B cell (primary cell): Measurements from ENCODE around the gene DUSP9. TPM values are rescaled to one million over a fixed set of nuclear protein-coding genes. Genes with fewer than 3 reads are reported as not detected.

Source experiments
- ATAC-seq: fragments of 200-7000 bp; cut with Tn5 transposase; one replicate; pipeline ENCODE4 v1.10.0; 2021; ENCODE audit warnings: low read depth, mild to moderate bottlenecking, moderate number of reproducible peaks, moderate library complexity
- CTCF ChIA-PET: fragments of 350-600 bp; sonication (Branson Sonifier 250); formaldehyde crosslinking; loops from one replicate; lab custom pipeline; 2021; ENCODE audit warnings: antibody characterized with exemption, inconsistent platforms; lab: Charles Lee
- POLR2A ChIA-PET: fragments of 350-600 bp; sonication (Branson Sonifier 250); formaldehyde crosslinking; loops from one replicate; lab custom pipeline; 2021; ENCODE audit warnings: antibody characterized with exemption; lab: Charles Lee
- DNase-seq: peaks from one replicate; pipeline ENCODE4 v3.0.0; 2013
- H2AFZ ChIP-seq: 2 replicates; pipeline ENCODE4 v1.6.1; 2012; ENCODE audit warnings: mild to moderate bottlenecking, low read depth, low read length; ENCODE audit not compliant: insufficient read depth, poor library complexity, severe bottlenecking
- H3K27ac ChIP-seq, 2 donors: 1 replicate in 1 of 2; 2 replicates in 1 of 2; pipeline ENCODE4 v1.5.1; 2012 to 2013; ENCODE audit warnings: low read length in 2 of 2, mild to moderate bottlenecking in 2 of 2, moderate library complexity in 1 of 2
- H3K27me3 ChIP-seq, 4 experiments: fragments of 200-600 bp in 1 of 4; sonication (generic) in 1 of 4; replicated peaks in 1 of 4; 1 replicate in 2 of 4; 2 replicates in 2 of 4; pipeline versions ENCODE4 v1.6.1 to v1.7.0; 2013 to 2016; ENCODE audit warnings: low read length in 3 of 4, mild to moderate bottlenecking in 2 of 4, mixed read lengths in 1 of 4, moderate library complexity in 1 of 4; ENCODE audit not compliant: insufficient read depth in 4 of 4, control insufficient read depth in 3 of 4; ENCODE audit errors: control extremely low read depth in 1 of 4
- H3K36me3 ChIP-seq, 2 experiments: replicated peaks in 1 of 2; 1 replicate in 1 of 2; 2 replicates in 1 of 2; pipeline versions ENCODE4 v1.6.1 to v1.7.1; 2013; ENCODE audit warnings: low read length in 1 of 2; ENCODE audit not compliant: insufficient read depth in 2 of 2, control insufficient read depth in 1 of 2; ENCODE audit errors: control extremely low read depth in 1 of 2, extremely low read depth in 1 of 2
- H3K4me1 ChIP-seq, 2 donors: fragments of 200-600 bp in 1 of 2; sonication (generic) in 1 of 2; 1 replicate in 1 of 2; 2 replicates in 1 of 2; pipeline versions ENCODE4 v1.5.1 to v1.6.1; 2013 to 2017; ENCODE audit warnings: low read length in 2 of 2; ENCODE audit not compliant: control insufficient read depth in 2 of 2, insufficient read depth in 2 of 2
- H3K4me2 ChIP-seq: replicated peaks from 2 replicates; pipeline ENCODE3; 2012; ENCODE audit warnings: mild to moderate bottlenecking, low read depth, low read length; ENCODE audit not compliant: poor library complexity, severe bottlenecking
- H3K4me3 ChIP-seq, 5 experiments: fragments of 200-600 bp in 1 of 5; sonication (generic) in 1 of 5; 1 replicate in 3 of 5; 2 replicates in 2 of 5; pipeline versions ENCODE4 v1.5.1 to v1.7.0; 2011 to 2016; ENCODE audit warnings: low read length in 4 of 5, mild to moderate bottlenecking in 4 of 5, low read depth in 2 of 5, control low read depth in 1 of 5, moderate library complexity in 1 of 5; ENCODE audit not compliant: insufficient read depth in 1 of 5; ENCODE audit errors: control extremely low read depth in 1 of 5, extremely low read depth in 1 of 5
- H3K79me2 ChIP-seq: fragments of 200-600 bp; sonication (generic); one replicate; pipeline ENCODE4 v1.6.0; 2016; ENCODE audit warnings: low read length; ENCODE audit not compliant: control insufficient read depth, insufficient read depth
- H3K9ac ChIP-seq: fragments of 200-600 bp; sonication (generic); 2 replicates; pipeline ENCODE4 v1.6.1; 2017; ENCODE audit warnings: mild to moderate bottlenecking, low read length, moderate library complexity
- H3K9me3 ChIP-seq, 3 donors: one replicate each; pipeline versions ENCODE4 v1.6.1 to v1.7.1; 2013; ENCODE audit warnings: low read length in 2 of 3; ENCODE audit not compliant: control insufficient read depth in 2 of 3, insufficient read depth in 1 of 3; ENCODE audit errors: control extremely low read depth in 1 of 3
- H4K20me1 ChIP-seq: 2 replicates; pipeline ENCODE4 v1.6.0; 2012; ENCODE audit warnings: mild to moderate bottlenecking, low read length; ENCODE audit not compliant: insufficient read depth, control insufficient read depth, poor library complexity, severe bottlenecking
- H3K27ac Mint-ChIP-seq: one replicate; pipeline ENCODE4 v1.8.0; 2021; ENCODE audit warnings: mixed read lengths
- H3K27me3 Mint-ChIP-seq: one replicate; pipeline ENCODE4 v1.8.0; 2021; ENCODE audit warnings: mixed read lengths
- H3K4me1 Mint-ChIP-seq: one replicate; pipeline ENCODE4 v1.8.0; 2021; ENCODE audit warnings: mixed read lengths
- H3K4me3 Mint-ChIP-seq: one replicate; pipeline ENCODE4 v1.8.0; 2021; ENCODE audit warnings: mixed read lengths
- H3K9me3 Mint-ChIP-seq: one replicate; pipeline ENCODE4 v1.8.0; 2022; ENCODE audit warnings: mixed read lengths; ENCODE audit not compliant: insufficient read depth
- EZH2 ChIP-seq: IDR thresholded peaks from 2 replicates; pipeline ENCODE4 v1.6.1; 2012; ENCODE audit warnings: borderline replicate concordance, low read depth, mild to moderate bottlenecking, moderate library complexity, low read length; ENCODE audit not compliant: insufficient read depth, poor library complexity, severe bottlenecking
- WGBS: methylation state at CpG from one replicate; pipeline ENCODE4 v1.1.5; 2013; ENCODE audit warnings: missing lambda C conversion rate; ENCODE audit not compliant: insufficient coverage; 5-methylcytosine and 5-hydroxymethylcytosine counted together
- intact Hi-C: fragments of 100-400 bp; cut with micrococcal nuclease; formaldehyde crosslinking; loops from one replicate; pipeline ENCODE4 v1.10.0; 2022
- polyA plus RNA-seq: library from polyadenylated mRNA; depleted of rRNA; stranded (reverse); fragments of >200 nt; gene quantifications from 2 replicates; pipeline ENCODE4 v1.2.3, GENCODE V29; 2012
- total RNA-seq, 2 donors: library from RNA; stranded (reverse); fragments of 120-200 nt in 1 of 2; gene quantifications; 1 replicate in 1 of 2; 2 replicates in 1 of 2; pipeline versions ENCODE4 v1.2.3 to v1.2.4, GENCODE V29; 2013 to 2022
- TF ChIP-seq, protein P1 (sequence below): fragments of 200-600 bp; IDR thresholded peaks from one replicate; pipeline ENCODE4 v1.8.0; 2022; ENCODE audit warnings: antibody characterized with exemption, mild to moderate bottlenecking

DUSP9 gene
- total and polyA plus RNA-seq, 2 donors (not counting 1 experiment from before 2014, with no cell fraction given) = not detected

DNA sequence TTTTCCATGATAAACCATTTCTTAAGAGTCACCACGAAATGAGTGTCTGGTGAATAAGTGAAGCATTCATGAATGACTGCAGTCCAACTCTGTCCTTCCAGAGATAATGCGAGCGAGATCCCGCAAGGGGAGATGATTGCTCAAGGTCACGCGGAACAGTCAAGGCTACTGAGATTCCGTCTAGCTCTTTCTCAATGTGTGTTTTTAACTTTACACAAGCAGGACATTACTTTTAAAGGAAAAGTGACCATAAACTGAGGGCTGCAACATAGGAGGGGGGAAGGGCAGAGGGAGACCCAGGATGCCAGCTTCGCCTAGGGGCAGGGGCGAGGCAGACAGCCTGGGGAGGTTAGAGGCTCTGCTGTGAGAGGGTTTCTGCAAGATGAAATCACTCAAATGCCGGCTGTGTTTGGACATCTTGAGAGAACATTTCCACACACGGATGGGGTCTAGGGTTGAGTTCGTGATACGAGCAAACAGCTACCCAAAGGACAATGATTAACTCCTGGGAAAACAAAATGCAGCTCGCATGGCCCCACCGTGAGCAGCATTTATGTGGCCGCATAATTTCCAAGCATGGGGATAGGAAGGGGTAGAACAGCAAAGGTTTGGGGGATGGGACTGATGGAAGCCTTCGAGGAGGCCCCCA is 24.2 kb upstream of the DUSP9 start:
- H3K4me3 Mint-ChIP-seq = no peak overlapping the region
- Histone ChIP-seq H3K27ac (no peak overlapping the region), H3K79me2 (no peaks in the 10 kb centered on the region), H3K4me1 (no peaks in the 10 kb centered on the region), H2AFZ (no peak overlapping the region), H3K4me2 (no peak overlapping the region), H3K36me3 (no peaks in the 10 kb centered on the region), H3K27me3 (peaks cover 0 to 6% (median 0%) of the 10 kb centered on the region in 4 experiments), H3K9me3 (no peaks in the 10 kb centered on the region), H3K9ac (no peak overlapping the region), H3K4me3 (no peak overlapping the region), H4K20me1 (no peaks in the 10 kb centered on the region)
- no peak for DNase-seq
- no peaks in the 10 kb centered on the region for H3K9me3 Mint-ChIP-seq
- TF ChIP-seq EZH2 = no peak
- TF ChIP-seq, protein P1, sequence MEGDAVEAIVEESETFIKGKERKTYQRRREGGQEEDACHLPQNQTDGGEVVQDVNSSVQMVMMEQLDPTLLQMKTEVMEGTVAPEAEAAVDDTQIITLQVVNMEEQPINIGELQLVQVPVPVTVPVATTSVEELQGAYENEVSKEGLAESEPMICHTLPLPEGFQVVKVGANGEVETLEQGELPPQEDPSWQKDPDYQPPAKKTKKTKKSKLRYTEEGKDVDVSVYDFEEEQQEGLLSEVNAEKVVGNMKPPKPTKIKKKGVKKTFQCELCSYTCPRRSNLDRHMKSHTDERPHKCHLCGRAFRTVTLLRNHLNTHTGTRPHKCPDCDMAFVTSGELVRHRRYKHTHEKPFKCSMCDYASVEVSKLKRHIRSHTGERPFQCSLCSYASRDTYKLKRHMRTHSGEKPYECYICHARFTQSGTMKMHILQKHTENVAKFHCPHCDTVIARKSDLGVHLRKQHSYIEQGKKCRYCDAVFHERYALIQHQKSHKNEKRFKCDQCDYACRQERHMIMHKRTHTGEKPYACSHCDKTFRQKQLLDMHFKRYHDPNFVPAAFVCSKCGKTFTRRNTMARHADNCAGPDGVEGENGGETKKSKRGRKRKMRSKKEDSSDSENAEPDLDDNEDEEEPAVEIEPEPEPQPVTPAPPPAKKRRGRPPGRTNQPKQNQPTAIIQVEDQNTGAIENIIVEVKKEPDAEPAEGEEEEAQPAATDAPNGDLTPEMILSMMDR = no peak
- WGBS = 92% methylated on average over 4 of the region's 17 CpGs
- H3K27me3 Mint-ChIP-seq = peaks cover 6% of the 10 kb centered on the region
- POLR2A ChIA-PET = no interaction called here
- intact Hi-C loops = no loop called here
- CTCF ChIA-PET = no interaction called here
- H3K27ac Mint-ChIP-seq = no peak overlapping the region
- no peak for ATAC-seq
- no peaks in the 10 kb centered on the region for H3K4me1 Mint-ChIP-seq

DNA sequence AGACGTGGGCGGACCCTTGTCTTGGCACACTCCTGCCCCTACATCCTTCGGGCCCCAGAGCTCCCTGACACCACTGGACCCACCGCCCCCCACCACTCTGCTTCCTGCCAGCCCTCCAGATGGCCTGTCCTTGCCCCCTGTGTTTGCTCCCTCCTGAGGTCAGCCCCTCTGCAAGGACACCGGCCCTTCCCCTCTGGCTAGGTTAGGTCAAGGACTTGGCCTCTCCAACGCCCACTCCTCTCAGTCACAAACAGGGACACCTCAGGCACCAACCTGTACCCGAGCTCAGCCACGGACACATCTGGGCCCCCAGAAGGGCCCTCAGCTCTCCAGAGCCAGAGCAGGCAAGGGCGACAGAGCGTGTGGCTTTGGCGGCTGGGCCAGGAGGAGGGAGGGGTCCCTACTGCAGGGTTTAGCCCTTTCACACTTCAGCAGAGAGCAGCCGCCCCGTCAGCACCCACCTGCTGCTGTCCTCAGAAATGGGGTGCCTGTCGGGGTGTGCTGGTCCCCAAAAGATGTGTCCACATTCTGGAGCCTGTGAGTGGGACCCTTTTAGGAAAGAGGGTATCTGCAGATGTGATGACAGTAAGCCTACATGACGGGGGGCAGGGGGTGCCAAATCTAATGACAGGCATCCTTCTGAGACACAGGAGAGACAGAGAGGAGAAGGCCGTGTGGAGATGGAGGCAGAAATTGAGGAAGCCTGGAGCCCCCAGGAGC is 23.5 kb upstream of the DUSP9 start:
- WGBS = 75% methylated on average over 6 of the region's 16 CpGs
- ChIA-PET POLR2A (no interaction called here), CTCF (no interaction called here)
- H3K79me2 ChIP-seq = no peaks in the 10 kb centered on the region
- peaks cover 0 to 6% (median 0%) of the 10 kb centered on the region in 4 experiments for H3K27me3 ChIP-seq
- no peak overlapping the region for H2AFZ ChIP-seq
- no peaks in the 10 kb centered on the region for H3K36me3 ChIP-seq
- no peak overlapping the region for H3K4me3 Mint-ChIP-seq
- no peaks in the 10 kb centered on the region for H3K9me3 Mint-ChIP-seq
- no peak overlapping the region for H3K27ac ChIP-seq
- no peak overlapping the region for H3K4me3 ChIP-seq
- DNase-seq = no peak
- ATAC-seq = no peak
- H3K9me3 ChIP-seq = no peaks in the 10 kb centered on the region
- no peak overlapping the region for H3K27ac Mint-ChIP-seq
- intact Hi-C loops = no loop called here
- no peaks in the 10 kb centered on the region for H4K20me1 ChIP-seq
- no peaks in the 10 kb centered on the region for H3K4me1 Mint-ChIP-seq
- no peak overlapping the region for H3K4me2 ChIP-seq
- H3K27me3 Mint-ChIP-seq = peaks cover 6% of the 10 kb centered on the region
- TF ChIP-seq, protein P1 = no peak
- TF ChIP-seq EZH2 = no peak
- H3K4me1 ChIP-seq = no peaks in the 10 kb centered on the region
- no peak overlapping the region for H3K9ac ChIP-seq
